ENCODE data around the gene PECR. TPM values are rescaled to one million over a fixed set of nuclear protein-coding genes. Genes with fewer than 3 reads are reported as not detected.
A peak's percentile ranks its signal among the peaks of the same experiment; 100 is the strongest.

The PECR gene
- total and polyA plus RNA-seq, 10 of the 15 experiments (the other 5 are each of a cell fraction or from before 2014, with no cell fraction given): 7.6 to 37.4 (median 25.7) TPM

GRCh38 chr2:216082117-216082711 lies 605 bp upstream of the PECR start:
- H3K4me2 ChIP-seq (ENCODE audit: control insufficient read depth, insufficient read depth): peak overlapping the region; percentile 78
- ChIA-PET POLR2A (interaction anchor here (0.6 to 6.2 kb wide), 9 partner anchors 9 to 77 kb away, joined by 3 to 42 read pairs (median 6); partner anchors contain the start of gene XRCC5), SMC1A (ENCODE audit: uncharacterized antibody, unreplicated experiment) (interaction anchor here (0.7 to 4.1 kb wide), 8 partner anchors 8 to 132 kb away, joined by 3 to 34 read pairs (median 4); partner anchors contain the start of gene XRCC5), CTCF (interaction anchor here (0.5 to 2.7 kb wide), 11 partner anchors 8 to 227 kb away, joined by 3 to 17 read pairs (median 5); partner anchors contain the start of gene XRCC5), RAD21 (ENCODE audit: unreplicated experiment) (interaction anchor here (1.0 to 1.8 kb wide), 9 partner anchors 10 to 66 kb away, joined by 3 to 17 read pairs (median 4); partner anchors contain the start of gene XRCC5)
- no peak for FAIRE-seq
- H3K79me2 ChIP-seq (ENCODE audit: control insufficient read depth, insufficient read depth, low read length): peaks cover 4% of the 10 kb centered on the region
- no peak for DNase-seq (ENCODE audit: low read depth, low spot score)
- in situ Hi-C loops (cut with MboI) (no loop called here), intact Hi-C loops (cut with micrococcal nuclease; ENCODE audit: unreplicated experiment) (no loop called here)
- H3K27me3 ChIP-seq (replicated peaks in 1 of 2; ENCODE audit: control insufficient read depth in 2 of 2, insufficient read depth in 2 of 2, low read length in 1 of 2): no peaks in the 10 kb centered on the region
- WGBS (ENCODE audit: insufficient coverage, insufficient replicate concordance, low lambda C conversion rate, missing lambda C conversion rate): 16% methylated on average over 22 of the region's 22 CpGs
- TSS peak; percentile 90 for BruUV-seq (replicated peaks)
- H3K4me3 ChIP-seq: peak overlapping the region; percentile 84
- peak overlapping the region; percentile 83 for H2AFZ ChIP-seq (ENCODE audit: control insufficient read depth, low read depth, low read length)
- TF ChIP-seq ATF2 (IDR thresholded peaks at IDR 0.05; ENCODE audit: low read length) (no peak), MYB (IDR thresholded peaks at IDR 0.05; ENCODE audit: borderline replicate concordance, low read depth, low read length) (no peak), RB1 (IDR thresholded peaks at IDR 0.05; ENCODE audit: borderline replicate concordance) (no peak), IKZF1 (conservative IDR thresholded peaks at IDR 0.05) (0 out of 2 replicates have a peak, but pooled peaks have one; percentile 9), SMAD1 (IDR thresholded peaks at IDR 0.05; ENCODE audit: low read depth, partially characterized antibody) (no peak), KDM1A (IDR thresholded peaks at IDR 0.05; ENCODE audit: borderline replicate concordance) (no peak), SMC3 (IDR thresholded peaks at IDR 0.05; ENCODE audit: borderline replicate concordance, low read length) (no peak), CEBPZ (IDR thresholded peaks at IDR 0.05; ENCODE audit: low read depth, low read length) (no peak), EED (IDR thresholded peaks at IDR 0.05; ENCODE audit: low read depth) (peak; percentile 2; the same call in 1 of the 2 replicates), HSF1 (IDR thresholded peaks at IDR 0.05; ENCODE audit: low read depth, low read length) (no peak)
- H3K9ac ChIP-seq (ENCODE audit: control insufficient read depth, insufficient read depth, low read length): peak overlapping the region; percentile 57
- peak; percentile 30 for ATAC-seq
- peak overlapping the region; percentile 27; the same call in 1 of the 2 replicates for H3K27ac ChIP-seq (ENCODE audit: control insufficient read depth, insufficient read depth)
- H3K9me3 ChIP-seq (replicated peaks; ENCODE audit: control insufficient read depth, insufficient read depth, low read length): no peaks in the 10 kb centered on the region
- peaks cover 9% of the 10 kb centered on the region; the same call in 1 of the 2 replicates for H3K4me1 ChIP-seq (ENCODE audit: control insufficient read depth, insufficient read depth, low read length)
- H4K20me1 ChIP-seq (ENCODE audit: control insufficient read depth, insufficient read depth): no peaks in the 10 kb centered on the region
- no peaks in the 10 kb centered on the region for H3K36me3 ChIP-seq (ENCODE audit: control insufficient read depth in 2 of 2, insufficient read depth in 2 of 2, low read length in 1 of 2)

All from GM12878 (cell line).